Astrocyte of the spinal cord (primary cell): ENCODE measurements around the gene LOXHD1.
A peak's percentile ranks its signal among the peaks of the same experiment; 100 is the strongest.

Source experiments
- DNase-seq: peaks from one replicate; pipeline ENCODE4 v3.0.0; 2011; ENCODE audit warnings: low read depth, low spot score
- H3K4me3 ChIP-seq: 2 replicates; pipeline ENCODE4 v1.5.1; 2011; ENCODE audit warnings: low read depth, mild to moderate bottlenecking, low read length, moderate library complexity
- in situ Hi-C: cut with HindIII; loops from 2 replicates; pipeline ENCODE4 v1.10.0; 2017; ENCODE audit warnings: low sequenced_read_pairs
- TF ChIP-seq, protein P1 (sequence below): IDR thresholded peaks from 2 replicates; pipeline ENCODE4 v1.5.1; 2012; ENCODE audit warnings: low read depth, mild to moderate bottlenecking, low read length, inconsistent platforms

The LOXHD1 gene

GRCh38 chr18:46683252-46683651 is 26.2 kb upstream of the LOXHD1 start:
- in situ Hi-C loops, result no loop called here
- no peak overlapping the region for H3K4me3 ChIP-seq
- TF ChIP-seq, protein P1, sequence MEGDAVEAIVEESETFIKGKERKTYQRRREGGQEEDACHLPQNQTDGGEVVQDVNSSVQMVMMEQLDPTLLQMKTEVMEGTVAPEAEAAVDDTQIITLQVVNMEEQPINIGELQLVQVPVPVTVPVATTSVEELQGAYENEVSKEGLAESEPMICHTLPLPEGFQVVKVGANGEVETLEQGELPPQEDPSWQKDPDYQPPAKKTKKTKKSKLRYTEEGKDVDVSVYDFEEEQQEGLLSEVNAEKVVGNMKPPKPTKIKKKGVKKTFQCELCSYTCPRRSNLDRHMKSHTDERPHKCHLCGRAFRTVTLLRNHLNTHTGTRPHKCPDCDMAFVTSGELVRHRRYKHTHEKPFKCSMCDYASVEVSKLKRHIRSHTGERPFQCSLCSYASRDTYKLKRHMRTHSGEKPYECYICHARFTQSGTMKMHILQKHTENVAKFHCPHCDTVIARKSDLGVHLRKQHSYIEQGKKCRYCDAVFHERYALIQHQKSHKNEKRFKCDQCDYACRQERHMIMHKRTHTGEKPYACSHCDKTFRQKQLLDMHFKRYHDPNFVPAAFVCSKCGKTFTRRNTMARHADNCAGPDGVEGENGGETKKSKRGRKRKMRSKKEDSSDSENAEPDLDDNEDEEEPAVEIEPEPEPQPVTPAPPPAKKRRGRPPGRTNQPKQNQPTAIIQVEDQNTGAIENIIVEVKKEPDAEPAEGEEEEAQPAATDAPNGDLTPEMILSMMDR, result no peak
- DNase-seq, result no peak

DNA sequence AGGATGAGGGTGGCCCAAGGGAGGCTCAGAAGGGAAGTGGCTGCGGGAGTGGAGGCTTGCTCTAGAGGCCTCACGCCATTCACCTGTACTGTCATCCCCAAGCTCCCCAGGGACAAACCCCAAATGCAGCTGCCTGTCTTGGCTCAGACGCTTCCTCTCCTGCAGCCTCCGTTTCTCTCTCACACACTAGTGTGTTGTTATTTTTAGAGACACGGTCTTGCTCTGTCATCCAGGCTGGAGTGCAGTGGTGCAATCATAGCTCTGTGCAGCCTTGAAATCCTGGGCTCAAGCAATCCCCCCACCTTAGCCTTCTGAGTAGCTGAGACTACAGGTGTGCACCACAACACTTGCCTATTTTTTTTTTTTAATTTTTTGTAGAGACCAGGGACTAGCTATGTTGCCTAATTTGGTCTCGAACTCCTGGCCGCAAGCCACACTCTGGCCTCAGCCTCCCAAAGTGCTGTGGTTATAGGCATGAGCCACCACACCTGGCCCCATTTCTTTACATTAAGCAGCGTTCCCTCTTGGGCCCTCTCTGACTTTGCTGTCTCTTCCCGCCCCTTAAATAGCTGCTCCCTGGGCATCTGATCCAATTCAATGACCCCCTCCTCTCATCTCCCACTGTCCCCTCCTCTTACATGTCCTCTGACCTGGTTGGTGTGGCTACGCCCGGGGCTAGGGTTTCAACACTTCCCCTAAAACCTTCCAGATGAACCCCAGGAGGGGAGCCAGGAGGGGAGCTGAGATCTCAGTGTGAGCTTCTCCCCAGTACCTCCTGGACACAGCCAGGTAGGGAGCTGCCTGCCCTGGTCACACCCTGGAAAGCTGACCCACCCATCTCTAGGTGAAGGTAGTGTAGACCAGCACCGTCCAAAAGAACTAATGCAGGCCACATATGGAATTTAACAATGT is 24.0 kb upstream of the LOXHD1 start:
- no peak for DNase-seq
- in situ Hi-C loops, result no loop called here
- TF ChIP-seq, protein P1, result no peak
- H3K4me3 ChIP-seq, result no peak overlapping the region

DNA sequence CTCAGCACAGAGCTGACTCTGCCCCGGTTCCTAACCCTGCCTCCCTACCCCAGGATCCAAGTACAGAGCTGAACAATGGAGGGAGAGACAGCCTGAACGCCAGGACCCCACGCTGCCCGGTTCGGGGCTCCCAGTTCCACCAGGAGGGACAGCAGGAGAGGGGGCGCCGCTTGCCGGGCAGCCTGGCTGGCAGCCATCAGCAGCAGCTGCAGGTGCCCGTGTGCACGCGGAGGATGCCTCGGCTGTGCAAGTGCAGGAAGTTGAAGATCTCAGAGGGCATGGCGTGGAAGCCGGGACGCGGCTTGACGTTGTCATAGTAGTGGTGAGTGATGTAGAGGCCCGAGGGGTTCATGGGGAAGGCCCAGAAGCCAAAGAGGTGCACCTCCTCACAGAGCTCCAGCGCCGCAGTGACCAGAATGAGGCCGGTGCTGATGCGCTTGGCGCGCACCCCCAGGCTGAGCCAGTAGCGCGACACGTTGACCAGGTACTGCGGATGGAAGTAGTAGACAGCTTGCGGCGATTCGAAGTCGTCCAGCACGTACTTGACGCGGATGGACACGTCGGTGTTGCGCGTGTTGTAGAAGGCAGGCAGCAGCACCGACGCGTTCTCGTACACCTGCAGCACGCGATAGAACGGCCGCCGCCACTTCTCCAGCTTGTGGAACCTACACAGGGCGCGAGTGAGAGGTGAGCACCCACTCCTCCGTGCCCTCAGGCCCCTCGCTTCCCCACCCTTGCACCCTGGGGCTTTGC is 23.0 kb upstream of the LOXHD1 start:
- no peak overlapping the region for H3K4me3 ChIP-seq
- TF ChIP-seq, protein P1, result no peak
- in situ Hi-C loops, result no loop called here
- no peak for DNase-seq

GRCh38 chr18:46678785-46679399 is 21.9 kb upstream of the LOXHD1 start:
- DNase-seq, result no peak
- TF ChIP-seq, protein P1, result no peak
- in situ Hi-C loops, result no loop called here
- H3K4me3 ChIP-seq, result no peak overlapping the region

DNA sequence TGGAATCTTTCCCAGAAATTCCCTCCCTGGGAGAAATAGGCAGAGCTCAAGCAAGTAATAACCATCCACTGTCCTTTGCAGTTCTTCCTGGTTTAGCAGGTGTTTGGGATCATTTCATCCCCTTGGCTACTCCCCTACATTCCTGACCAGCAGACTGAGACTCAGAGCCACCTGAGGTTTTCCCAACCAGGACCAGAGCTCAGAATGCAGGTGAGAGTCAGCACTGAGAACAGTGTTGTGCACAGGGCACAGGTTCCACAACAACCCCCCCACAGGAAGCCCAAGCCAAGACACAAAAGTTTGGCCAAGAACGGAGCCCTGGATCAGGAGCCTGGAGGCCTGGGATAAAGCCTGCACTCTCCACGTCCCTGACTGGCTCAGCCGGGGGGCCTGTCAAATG is 21.0 kb upstream of the LOXHD1 start:
- in situ Hi-C loops, result no loop called here
- no peak for DNase-seq
- no peak overlapping the region for H3K4me3 ChIP-seq
- TF ChIP-seq, protein P1, result no peak

DNA sequence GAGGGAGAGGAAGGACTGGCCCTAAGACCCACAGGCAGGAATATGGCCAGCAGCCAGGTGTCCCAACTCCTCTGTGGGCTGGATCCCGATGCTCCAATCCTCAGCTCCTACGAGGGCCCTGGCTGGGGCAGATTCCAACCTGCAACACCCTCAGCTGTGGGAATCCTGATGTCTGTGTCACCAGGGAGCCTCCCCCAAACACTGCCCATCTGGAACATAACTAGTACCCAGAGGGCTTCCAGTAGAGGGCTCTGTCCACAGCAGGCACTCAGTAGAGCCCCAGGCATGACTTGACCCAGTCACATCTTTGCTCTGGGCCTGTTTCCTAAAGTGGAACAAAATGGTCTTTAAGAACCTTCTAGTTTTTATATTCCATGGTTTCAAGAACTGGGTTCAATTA is 20.6 kb upstream of the LOXHD1 start:
- in situ Hi-C loops, result no loop called here
- no peak overlapping the region for H3K4me3 ChIP-seq
- no peak for DNase-seq
- TF ChIP-seq, protein P1, result peak; percentile 27
